CD14-positive monocyte (primary cell): Measurements from ENCODE around the gene C16orf46. TPM values are rescaled to one million over a fixed set of nuclear protein-coding genes. Genes with fewer than 3 reads are reported as not detected.

Experiments used
- DNase-seq, 3 donors: peaks; one replicate each; pipeline ENCODE4 v3.0.0-alpha.2; 2011 to 2022
- H2AFZ ChIP-seq: 2 replicates; pipeline ENCODE4 v1.6.0; 2012; ENCODE audit warnings: mild to moderate bottlenecking, low read depth, low read length, inconsistent platforms; ENCODE audit not compliant: insufficient read depth, poor library complexity, severe bottlenecking
- H3K27ac ChIP-seq, 2 donors: 1 replicate in 1 of 2; 2 replicates in 1 of 2; pipeline ENCODE4 v1.5.1; 2012 to 2013; ENCODE audit warnings: low read length in 2 of 2, control low read depth in 1 of 2, inconsistent platforms in 1 of 2, low read depth in 1 of 2, mild to moderate bottlenecking in 1 of 2
- H3K27me3 ChIP-seq, 2 donors: one replicate each; pipeline versions ENCODE4 v1.6.0 to v1.6.1; 2011 to 2013; ENCODE audit warnings: low read length in 2 of 2; ENCODE audit not compliant: control insufficient read depth in 2 of 2, insufficient read depth in 2 of 2
- H3K36me3 ChIP-seq, 2 donors: replicated peaks in 1 of 2; 1 replicate in 1 of 2; 2 replicates in 1 of 2; pipeline versions ENCODE4 v1.5.1 to v1.6.1; 2012 to 2013; ENCODE audit warnings: low read length in 2 of 2, control low read depth in 1 of 2, inconsistent platforms in 1 of 2, mild to moderate bottlenecking in 1 of 2; ENCODE audit not compliant: insufficient read depth in 2 of 2, control insufficient read depth in 1 of 2
- H3K4me1 ChIP-seq, 2 donors: 1 replicate in 1 of 2; 2 replicates in 1 of 2; pipeline versions ENCODE4 v1.5.1 to v1.6.1; 2012 to 2013; ENCODE audit warnings: low read length in 2 of 2, control low read depth in 1 of 2, inconsistent platforms in 1 of 2, mild to moderate bottlenecking in 1 of 2, moderate library complexity in 1 of 2; ENCODE audit not compliant: insufficient read depth in 2 of 2, control insufficient read depth in 1 of 2
- H3K4me2 ChIP-seq: replicated peaks from 2 replicates; pipeline ENCODE3; 2012; ENCODE audit warnings: low read length, moderate library complexity, mild to moderate bottlenecking; ENCODE audit not compliant: poor library complexity, severe bottlenecking; ENCODE audit errors: extremely low read depth
- H3K4me3 ChIP-seq, 3 experiments: fragments of 200-600 bp in 1 of 3; sonication (generic) in 1 of 3; replicated peaks in 1 of 3; 1 replicate in 2 of 3; 2 replicates in 1 of 3; pipeline ENCODE4 v1.5.1; 2011 to 2013; ENCODE audit warnings: low read length in 3 of 3, mild to moderate bottlenecking in 3 of 3, control low read depth in 2 of 3, low read depth in 2 of 3, inconsistent platforms in 1 of 3, moderate library complexity in 1 of 3
- H3K79me2 ChIP-seq: 2 replicates; pipeline ENCODE4 v1.6.0; 2012; ENCODE audit warnings: mild to moderate bottlenecking, control low read depth, inconsistent platforms, low read length, moderate library complexity; ENCODE audit not compliant: insufficient read depth
- H3K9ac ChIP-seq: 2 replicates; pipeline ENCODE4 v1.6.0; 2017; ENCODE audit warnings: low read length, mild to moderate bottlenecking; ENCODE audit not compliant: insufficient read depth, poor library complexity, severe bottlenecking
- H3K9me3 ChIP-seq, 2 donors: replicated peaks in 1 of 2; 1 replicate in 1 of 2; 2 replicates in 1 of 2; pipeline versions ENCODE4 v1.5.1 to v1.6.1; 2012 to 2013; ENCODE audit warnings: low read length in 2 of 2, control low read depth in 1 of 2; ENCODE audit not compliant: control insufficient read depth in 1 of 2, insufficient read depth in 1 of 2
- H4K20me1 ChIP-seq: 2 replicates; pipeline ENCODE4 v1.6.0; 2012; ENCODE audit warnings: mild to moderate bottlenecking, low read length, control low read depth, moderate library complexity; ENCODE audit not compliant: insufficient read depth
- H3K27ac Mint-ChIP-seq, 7 donors: one replicate each; pipeline ENCODE4 v1.8.0; 2020; ENCODE audit warnings: mild to moderate bottlenecking in 7 of 7, mixed read lengths in 7 of 7, moderate library complexity in 6 of 7, inconsistent platforms in 2 of 7
- H3K27me3 Mint-ChIP-seq, 3 donors: one replicate each; pipeline ENCODE4 v1.8.0; 2021 to 2022; ENCODE audit warnings: low read depth in 3 of 3, mild to moderate bottlenecking in 3 of 3, mixed read lengths in 3 of 3, moderate library complexity in 3 of 3, inconsistent platforms in 1 of 3
- H3K36me3 Mint-ChIP-seq, 2 donors: one replicate each; pipeline ENCODE4 v1.8.0; 2020; ENCODE audit warnings: mixed read lengths in 2 of 2, inconsistent platforms in 1 of 2, mild to moderate bottlenecking in 1 of 2
- H3K4me1 Mint-ChIP-seq: one replicate; pipeline ENCODE4 v1.8.0; 2020; ENCODE audit warnings: mild to moderate bottlenecking, mixed read lengths
- H3K4me3 Mint-ChIP-seq, 2 donors: one replicate each; pipeline ENCODE4 v1.8.0; 2020; ENCODE audit warnings: mild to moderate bottlenecking in 2 of 2, mixed read lengths in 2 of 2, moderate library complexity in 1 of 2
- H3K9me3 Mint-ChIP-seq, 7 donors: one replicate each; pipeline ENCODE4 v1.8.0; 2020 to 2022; ENCODE audit warnings: mixed read lengths in 7 of 7, mild to moderate bottlenecking in 6 of 7, moderate library complexity in 6 of 7, inconsistent platforms in 2 of 7
- CTCF ChIP-seq: fragments of 200-600 bp; IDR thresholded peaks from one replicate; pipeline ENCODE4 v1.8.0; 2022; ENCODE audit warnings: antibody characterized with exemption, mild to moderate bottlenecking
- WGBS: methylation state at CpG from one replicate; pipeline ENCODE4 v1.1.5; 2013; ENCODE audit warnings: missing lambda C conversion rate; ENCODE audit not compliant: insufficient coverage; 5-methylcytosine and 5-hydroxymethylcytosine counted together
- intact Hi-C, 2 donors: fragments of 100-400 bp; cut with micrococcal nuclease; formaldehyde crosslinking; loops; one replicate each; pipeline versions ENCODE4 v1.15.0 to v1.15.1; 2023
- polyA plus RNA-seq, 3 donors: library from polyadenylated mRNA; depleted of rRNA in 1 of 3; unstranded in 2 of 3; stranded (reverse) in 1 of 3; fragments of 300-500 nt in 2 of 3; fragments of >200 nt in 1 of 3; fragmentation: Illumina TruSeq in 2 of 3; gene quantifications; 1 replicate in 2 of 3; 2 replicates in 1 of 3; pipeline ENCODE4 v1.2.3, GENCODE V29; 2012 to 2021

Gene C16orf46
- polyA plus RNA-seq, 3 donors = 0.37 to 0.42 TPM; not detected in 1

- Histone ChIP-seq H3K4me1 (no peaks in the 10 kb centered on the region), H3K9ac (no peak overlapping the region), H3K4me3 (no peak overlapping the region), H3K36me3 (peaks cover 43 to 78% of the 10 kb centered on the region in 2 donors), H3K27me3 (no peaks in the 10 kb centered on the region), H3K27ac (no peak overlapping the region), H2AFZ (no peak overlapping the region), H3K79me2 (no peaks in the 10 kb centered on the region), H4K20me1 (no peaks in the 10 kb centered on the region), H3K4me2 (no peak overlapping the region), H3K9me3 (no peaks in the 10 kb centered on the region)
- H3K27me3 Mint-ChIP-seq = peaks cover 0 to 1% (median 0%) of the 10 kb centered on the region in 3 donors
- no CpG with 5 or more reads among the region's 4 CpGs for WGBS
- no peak for TF ChIP-seq CTCF
- peaks cover 0 to 2% (median 0%) of the 10 kb centered on the region in 7 donors for H3K9me3 Mint-ChIP-seq
- no peak for DNase-seq
- intact Hi-C loops = no loop called here
- H3K4me3 Mint-ChIP-seq = no peak overlapping the region
- no peak overlapping the region for H3K27ac Mint-ChIP-seq
- H3K4me1 Mint-ChIP-seq = no peaks in the 10 kb centered on the region
- peaks cover 49 to 72% of the 10 kb centered on the region in 2 donors for H3K36me3 Mint-ChIP-seq
Observed at GRCh38 chr16:81026429-81026828, 50.6 kb downstream of the C16orf46 start.

GRCh38 chr16:81018496-81018895 is 58.5 kb downstream of the C16orf46 start:
- H3K4me1 Mint-ChIP-seq = peaks cover 2% of the 10 kb centered on the region

More at GRCh38 chr16:81018496-81018895, 58.5 kb downstream of the C16orf46 start:
- Histone ChIP-seq H4K20me1 (no peaks in the 10 kb centered on the region), H3K79me2 (no peaks in the 10 kb centered on the region), H3K4me1 (no peaks in the 10 kb centered on the region), H3K4me3 (no peak overlapping the region), H3K27me3 (no peaks in the 10 kb centered on the region), H3K36me3 (peaks cover 67 to 99% of the 10 kb centered on the region in 2 donors), H3K27ac (no peak overlapping the region), H3K4me2 (no peak overlapping the region), H3K9ac (no peak overlapping the region), H2AFZ (no peak overlapping the region), H3K9me3 (no peaks in the 10 kb centered on the region)
- Mint-ChIP-seq H3K27me3 (peaks cover 0 to 1% (median 0%) of the 10 kb centered on the region in 3 donors), H3K27ac (no peak overlapping the region), H3K4me3 (no peak overlapping the region), H3K9me3 (no peaks in the 10 kb centered on the region), H3K36me3 (peaks cover 63 to 89% of the 10 kb centered on the region in 2 donors)
- 100% methylated on average over 1 of the region's 2 CpGs for WGBS
- DNase-seq = no peak
- intact Hi-C loops = no loop called here
- no peak for TF ChIP-seq CTCF
